Retina (tissue), 1 donor: ENCODE data around the gene SYMPK.
"Not testable (repeated sequence)": the region's sequence is repeated elsewhere in the genome, so short reads cannot be mapped to it uniquely, and the experiment has no call there.

Experiments
- DNase-seq: peaks from one replicate; pipeline ENCODE4 v3.0.0-alpha.2; 2016

The SYMPK gene

DNA sequence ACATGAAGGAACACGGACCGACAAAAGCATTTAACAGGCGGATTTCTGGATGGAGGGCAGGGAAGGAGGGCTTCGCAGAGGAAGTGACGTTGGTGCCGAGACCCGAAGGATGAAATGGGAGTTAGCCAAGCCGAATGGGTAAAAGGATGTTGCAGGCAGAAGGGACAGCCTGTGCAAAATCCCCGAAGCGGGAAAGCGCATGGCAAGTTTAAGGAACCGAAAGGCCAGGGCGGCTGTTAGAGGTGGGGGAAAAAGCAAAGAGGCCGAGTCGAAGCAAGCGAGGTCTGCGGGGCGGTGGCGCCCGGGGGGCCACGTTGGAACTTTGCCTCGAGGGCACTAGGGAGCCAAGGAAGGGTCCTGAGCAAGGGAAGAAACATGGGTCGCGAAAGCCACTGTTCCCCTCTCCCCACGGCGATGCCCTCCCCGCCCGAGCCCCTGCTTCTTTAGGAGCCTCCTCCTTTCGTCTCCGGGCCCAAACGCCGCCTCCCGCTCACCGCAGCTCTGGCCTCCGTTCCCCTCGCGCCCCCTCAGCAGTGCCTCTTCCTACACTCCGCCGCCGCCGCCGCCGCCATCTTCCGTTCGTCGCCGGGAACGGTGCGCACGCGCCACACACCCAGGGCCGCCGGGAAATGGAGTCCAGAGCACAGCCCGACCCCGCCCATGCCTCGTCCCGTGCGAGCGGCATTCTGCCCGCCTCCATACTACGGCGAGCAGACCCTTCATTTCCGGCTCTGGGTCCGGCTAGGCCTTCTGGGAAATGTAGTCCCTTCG is at the start of gene SYMPK:
SYMPK (minus strand) TSS at position 584 of the 771 bp plus-strand sequence. CDS start 8,652 bp downstream, outside the sequence.
- peak; percentile 96 for DNase-seq

DNA sequence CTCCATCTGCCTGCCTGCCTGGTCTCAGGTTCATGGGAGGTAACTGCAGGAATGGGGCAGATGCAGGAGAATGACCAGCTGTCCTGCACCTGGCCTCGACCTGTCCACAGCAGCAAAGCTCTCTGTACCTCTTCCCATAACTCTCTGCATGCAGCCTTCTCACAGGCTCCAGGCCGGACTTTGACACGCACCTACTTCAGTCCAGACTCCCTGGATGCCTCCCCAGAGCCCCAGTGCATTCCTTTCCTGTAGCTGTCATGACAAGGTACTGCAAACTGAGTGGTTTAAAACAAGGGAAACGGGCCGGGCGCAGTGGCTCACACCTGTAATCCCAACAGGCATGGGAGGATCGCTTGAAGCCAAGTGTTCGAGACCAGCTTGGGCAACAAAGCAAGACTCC is 48.3 kb upstream of the SYMPK start:
- DNase-seq: no peak

DNA sequence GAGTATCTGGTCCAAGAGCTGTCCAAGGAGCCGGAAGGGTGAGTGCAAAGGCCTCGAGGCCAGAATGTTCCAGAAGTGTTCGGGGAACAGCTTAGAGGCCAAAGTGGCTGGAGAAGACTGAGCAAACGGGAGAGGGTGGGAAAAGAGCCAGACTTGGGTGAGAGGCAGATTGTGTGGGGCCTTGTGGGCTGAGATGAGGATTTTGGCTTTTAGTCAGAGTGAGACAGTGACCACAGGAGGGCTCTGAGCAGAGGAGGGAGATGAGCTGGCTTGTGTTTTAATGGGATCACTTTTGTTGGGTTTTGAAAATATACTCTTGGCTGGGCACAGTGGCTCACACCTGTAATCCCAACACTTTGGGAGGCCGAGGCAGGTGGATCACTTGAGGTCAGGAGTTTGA is 46.0 kb upstream of the SYMPK start:
- no peak for DNase-seq

DNA sequence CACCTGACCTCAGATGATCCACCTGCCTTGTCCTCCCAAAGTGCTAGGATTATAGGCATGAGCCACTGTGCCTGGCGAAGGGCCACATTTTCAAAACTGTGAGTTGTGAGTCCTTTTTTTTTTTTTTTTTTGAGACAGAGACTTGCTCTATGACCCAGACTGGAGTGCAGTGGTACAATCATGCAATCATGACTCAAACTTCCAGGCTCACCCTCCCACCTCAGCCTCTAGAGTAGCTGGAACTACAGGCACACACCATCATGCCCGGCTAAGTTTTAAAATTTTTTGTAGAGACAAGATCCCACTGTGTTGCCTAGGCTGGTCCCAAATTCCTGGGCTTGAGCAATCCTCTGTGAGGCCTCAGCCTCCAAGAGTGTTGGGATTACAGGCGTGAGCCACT is 43.3 kb upstream of the SYMPK start:
- DNase-seq: no peak

DNA sequence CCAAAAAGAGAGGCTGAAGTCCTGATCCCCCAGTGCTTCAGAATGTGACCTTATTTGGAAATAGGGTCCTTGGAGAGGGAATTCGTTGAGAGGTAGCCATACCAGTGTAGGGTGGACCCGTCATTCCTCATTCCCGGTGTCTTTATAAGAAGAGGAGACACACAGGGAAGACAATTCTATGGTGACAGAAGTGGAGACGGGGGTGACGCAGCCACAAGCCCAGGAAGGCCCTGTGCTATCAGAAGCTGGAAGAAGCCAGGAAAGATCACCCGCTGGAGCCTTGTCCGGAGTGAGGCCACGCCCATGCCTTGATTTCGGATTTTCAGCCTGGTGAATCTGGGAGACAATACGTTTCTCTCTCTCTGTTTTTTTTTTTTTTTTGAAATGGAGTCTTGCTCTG is 42.1 kb upstream of the SYMPK start:
- no peak for DNase-seq

DNA sequence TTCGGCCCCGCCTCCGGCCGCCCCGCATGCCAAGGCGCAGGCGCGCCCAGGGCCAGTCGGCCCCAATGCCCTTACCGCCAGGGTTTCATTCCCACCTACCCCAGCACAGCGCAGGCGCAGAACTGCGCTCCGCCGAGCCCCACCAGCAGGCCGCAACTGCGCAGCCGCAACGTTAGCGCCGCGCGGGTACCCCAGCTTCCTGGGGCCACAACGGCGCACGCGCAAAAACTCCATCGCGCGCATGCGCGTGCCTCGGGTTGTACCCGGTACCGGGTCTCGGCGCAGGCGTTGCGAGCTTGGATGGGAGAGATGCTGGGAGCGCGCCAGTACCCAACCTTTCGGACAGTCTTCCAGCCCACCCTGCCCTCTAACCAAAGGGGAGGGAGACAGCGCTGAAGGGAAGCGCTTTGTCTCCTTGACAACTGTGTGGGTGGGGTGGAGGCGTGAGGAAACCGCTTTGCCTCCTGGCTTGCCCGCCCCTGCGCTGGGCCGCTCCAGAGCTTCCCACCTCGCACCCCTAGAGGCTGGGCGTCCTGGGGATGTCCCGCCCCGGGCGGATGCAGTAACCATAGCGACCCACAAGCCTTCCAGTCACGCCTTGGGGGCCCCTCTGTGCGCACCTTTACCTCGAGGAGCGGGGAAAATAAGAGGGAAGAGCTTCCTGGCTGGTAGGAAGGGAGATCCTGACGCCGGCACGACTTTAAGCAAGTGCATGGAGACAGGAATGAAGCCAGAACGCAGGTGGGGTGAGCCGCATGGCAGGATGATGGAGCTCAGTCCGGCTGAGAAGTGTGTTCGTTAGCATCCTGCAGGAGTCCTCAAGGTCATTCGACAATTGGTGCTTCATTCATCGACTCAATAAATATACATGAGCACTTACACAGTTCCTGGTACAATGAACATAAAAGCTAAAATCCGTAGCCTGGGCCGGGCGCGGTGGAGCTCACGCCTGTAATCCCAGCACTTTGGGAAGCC is 40.0 kb upstream of the SYMPK start:
- DNase-seq: peak; percentile 99

DNA sequence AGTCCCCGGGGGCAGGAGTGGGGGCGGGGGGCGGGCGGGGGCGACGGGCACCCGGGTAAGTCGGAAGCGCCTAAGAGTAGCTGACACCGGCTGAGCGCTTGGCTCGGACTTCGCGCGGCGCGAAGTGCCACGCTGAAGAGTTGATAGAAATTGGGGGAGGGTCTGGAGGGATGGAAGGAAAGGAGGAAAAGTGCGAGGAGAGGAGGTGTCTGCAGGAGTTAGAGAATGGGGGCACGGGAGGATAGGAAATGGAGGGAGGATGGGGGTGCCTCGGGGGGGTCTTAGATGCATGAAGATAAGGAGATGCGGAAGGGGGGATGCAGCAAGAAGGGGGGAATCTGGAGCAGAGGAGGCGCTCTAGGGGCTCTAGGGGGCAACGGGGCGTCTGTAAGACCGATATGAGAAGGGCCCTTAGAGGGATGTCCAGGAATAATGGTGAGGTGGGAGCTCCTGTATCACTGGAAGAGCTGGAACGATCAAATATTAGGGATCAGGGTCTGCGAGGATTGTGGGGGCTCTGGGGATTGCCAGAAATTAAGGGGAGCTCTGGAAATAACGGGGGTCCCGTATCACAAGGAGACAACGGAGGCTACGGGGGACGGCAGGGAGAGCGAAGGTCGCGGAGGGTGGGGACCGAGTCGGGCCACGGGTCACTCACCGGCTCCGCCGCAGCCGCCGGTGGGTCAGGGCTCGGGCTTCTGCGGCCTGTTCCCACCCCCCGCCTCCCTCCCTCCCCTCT is 39.1 kb upstream of the SYMPK start, which contains the start of gene MYPOP:
MYPOP (minus strand) TSS at position 702 of the 739 bp plus-strand sequence. CDS start 840 bp downstream, outside the sequence.
- DNase-seq: no peak

DNA sequence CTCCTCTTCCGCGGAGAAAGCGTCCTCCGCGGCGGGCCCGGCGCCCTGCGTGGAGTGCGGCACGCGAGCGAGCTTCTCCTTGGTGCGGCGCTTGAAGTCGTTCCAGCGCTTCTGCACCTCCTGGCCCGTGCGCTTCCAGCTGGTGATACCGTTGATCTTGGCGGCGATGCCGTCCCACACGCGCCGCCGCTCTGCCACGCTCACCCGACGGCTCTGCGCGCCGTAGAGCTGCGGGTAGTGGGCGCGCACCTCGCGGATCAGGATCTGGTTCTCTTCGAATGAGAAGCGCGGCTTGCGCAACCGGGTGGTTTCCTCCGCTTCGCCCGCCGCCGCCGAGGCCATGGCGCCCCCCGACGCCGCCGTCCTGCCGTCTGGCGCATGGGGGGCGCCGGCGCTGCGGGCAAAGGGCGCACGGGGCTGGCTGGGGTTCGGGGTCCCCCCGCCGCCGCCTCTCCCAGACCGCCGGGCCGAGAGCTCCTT is 38.5 kb upstream of the SYMPK start:
- DNase-seq: peak; percentile 55

DNA sequence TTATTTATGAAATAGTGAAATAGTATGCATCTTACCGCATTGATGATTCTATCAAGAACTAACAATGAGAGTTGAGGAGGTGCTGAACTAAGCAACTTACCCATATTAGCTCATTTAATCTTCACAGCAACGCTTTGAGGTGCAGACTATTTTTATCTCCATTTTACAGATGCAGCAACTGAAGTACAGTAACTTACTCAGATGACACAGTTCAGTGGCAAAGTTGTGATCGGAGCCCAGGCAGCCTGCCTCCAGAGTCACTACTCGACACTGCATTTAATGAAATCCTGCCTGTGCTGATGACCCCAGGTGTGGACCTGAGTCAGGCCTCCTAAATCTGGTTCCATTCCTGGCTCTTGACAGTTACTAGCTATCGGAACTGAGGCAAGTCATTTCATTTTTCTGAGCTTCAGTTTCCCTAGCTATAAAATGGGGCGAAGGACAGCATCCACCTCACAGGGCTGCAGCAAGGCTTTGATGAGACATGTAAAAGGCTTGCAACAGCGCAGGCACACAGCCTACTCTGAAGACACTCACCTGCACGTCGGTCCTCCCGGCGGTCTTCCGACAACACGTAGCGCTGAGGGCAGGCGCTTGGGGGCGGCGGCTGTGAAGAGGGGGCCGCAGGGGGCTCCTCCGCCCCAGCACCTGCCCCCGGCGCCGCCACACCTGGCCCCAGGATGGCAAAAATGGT is 37.9 kb upstream of the SYMPK start:
- DNase-seq: no peak

DNA sequence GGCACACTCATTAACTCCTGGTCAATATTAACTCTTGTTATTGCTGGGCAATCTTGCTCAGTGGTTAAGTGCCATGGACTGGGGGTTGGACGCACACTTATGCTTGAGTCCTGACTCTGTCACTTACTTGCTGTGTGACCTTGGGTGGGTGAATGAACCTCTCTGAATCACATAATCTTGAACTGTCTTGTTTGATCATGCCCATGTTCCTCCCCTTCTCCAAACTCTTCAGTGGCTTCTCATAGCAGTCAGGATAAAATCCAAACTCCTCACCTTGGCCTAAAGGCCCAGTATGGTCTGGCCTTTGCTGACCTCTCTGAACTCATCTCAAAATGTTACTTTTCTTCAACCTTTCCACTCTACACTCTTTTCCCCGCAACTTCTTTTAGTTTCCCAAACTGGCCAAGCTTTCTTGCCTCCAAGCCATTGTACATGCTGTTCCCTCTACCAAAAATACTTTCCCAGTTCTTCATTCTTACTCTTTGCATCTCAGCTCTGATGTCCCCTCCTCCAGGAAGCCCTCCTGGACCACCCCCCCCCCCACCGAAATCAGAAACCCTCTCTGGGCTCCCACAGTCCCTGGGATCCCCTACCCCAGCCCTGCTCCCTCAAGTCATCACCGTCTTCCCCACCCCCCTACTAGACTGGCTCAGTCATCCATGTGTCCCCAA is 37.1 kb upstream of the SYMPK start:
- no peak for DNase-seq

DNA sequence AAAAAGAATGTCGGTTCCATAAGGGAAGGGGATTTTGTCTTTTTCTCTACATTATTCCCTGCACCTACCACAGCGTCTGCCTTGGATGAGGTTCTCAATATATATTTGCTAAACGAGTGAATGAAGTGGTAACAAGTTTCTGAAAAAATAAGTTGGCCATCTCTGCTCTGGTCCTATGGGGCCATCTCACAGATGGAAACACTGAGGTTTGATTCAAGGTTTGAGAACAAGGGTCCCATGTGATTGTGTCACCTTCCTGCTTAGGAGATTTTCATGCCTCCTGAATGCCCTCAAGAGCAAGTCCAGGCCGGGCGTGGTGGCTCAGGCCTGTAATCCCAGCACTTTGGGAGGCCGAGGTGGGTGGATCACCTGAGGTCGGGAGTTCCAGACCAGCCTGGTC is 36.3 kb upstream of the SYMPK start:
- DNase-seq: no peak

DNA sequence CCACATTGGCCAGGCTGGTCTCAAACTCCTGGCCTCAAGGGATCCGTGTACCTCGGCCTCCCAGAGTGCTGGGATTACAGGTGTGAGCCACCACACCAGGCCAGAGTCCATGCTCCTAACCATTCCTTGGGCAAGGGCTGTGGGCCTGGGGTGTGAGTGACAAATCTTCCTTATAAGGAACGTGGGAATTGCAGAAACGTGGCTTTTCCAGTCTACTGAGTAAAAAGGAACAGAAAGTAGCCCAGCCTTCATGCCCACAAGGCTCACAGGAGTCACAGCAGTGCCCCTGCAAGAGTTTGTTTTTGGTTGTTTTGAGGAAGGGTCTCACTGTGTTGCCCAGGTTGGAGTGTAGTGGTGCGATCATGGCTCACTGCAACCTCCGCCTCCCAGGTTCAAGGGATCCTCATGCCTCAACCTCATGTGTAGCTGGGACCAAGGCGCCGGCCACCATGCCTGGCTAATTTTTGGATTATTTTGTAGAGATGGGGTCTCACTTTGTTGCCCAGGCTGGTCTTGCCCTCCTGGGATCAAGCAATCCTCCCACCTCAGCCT is 34.4 kb upstream of the SYMPK start:
- no peak for DNase-seq

DNA sequence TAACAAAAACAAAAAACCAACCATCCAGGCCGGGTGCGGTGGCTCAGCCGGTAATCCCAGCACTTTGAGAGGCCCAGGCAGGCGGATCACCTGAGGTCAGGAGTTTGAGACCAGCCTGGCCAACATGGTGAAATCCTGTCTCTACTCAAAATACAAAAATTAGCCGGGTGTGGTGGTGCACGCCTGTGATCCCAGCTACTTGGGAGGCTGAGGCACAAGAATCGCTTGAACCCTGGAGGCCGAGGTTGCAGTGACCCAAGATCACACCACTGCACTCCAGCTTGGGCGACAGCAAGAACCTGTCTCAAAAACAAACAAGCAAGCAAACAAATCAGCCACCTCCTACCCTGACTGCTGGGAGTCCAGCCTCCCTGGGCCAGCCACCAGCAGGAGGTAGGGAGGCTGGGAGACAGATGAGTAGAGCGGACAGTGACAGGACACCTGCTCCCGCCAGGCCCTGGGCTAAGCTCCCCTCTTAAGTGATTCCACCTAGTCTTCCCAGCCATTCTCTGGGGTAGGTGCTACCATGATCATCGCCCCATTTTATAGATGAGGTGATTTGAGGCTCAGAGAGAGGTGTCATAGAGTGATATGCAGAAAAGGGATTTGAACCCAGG is 33.1 kb upstream of the SYMPK start:
- DNase-seq: not testable (repeated sequence)

DNA sequence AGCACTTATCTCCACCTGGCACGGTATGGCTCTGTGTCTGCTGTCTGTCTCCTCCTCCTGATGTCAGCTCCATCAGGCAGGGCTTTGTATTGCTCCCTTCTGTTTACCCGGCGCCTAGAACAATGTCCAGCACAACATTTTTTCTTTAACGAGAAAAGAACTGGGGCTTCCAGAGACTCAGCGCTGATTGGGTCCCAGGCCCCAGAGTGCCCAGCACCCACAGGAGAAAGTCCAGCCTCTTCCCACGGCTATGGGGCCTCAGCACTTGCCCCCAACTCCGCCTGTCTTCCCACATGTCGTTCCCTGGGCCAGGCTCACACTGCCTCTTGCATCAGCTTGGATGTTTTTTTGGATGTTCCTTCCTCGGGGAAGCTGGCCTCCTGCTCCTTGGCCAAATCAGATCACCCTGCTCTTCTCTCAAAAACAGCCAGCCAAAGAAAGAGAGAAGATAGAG is 32.6 kb upstream of the SYMPK start:
- DNase-seq: no peak

DNA sequence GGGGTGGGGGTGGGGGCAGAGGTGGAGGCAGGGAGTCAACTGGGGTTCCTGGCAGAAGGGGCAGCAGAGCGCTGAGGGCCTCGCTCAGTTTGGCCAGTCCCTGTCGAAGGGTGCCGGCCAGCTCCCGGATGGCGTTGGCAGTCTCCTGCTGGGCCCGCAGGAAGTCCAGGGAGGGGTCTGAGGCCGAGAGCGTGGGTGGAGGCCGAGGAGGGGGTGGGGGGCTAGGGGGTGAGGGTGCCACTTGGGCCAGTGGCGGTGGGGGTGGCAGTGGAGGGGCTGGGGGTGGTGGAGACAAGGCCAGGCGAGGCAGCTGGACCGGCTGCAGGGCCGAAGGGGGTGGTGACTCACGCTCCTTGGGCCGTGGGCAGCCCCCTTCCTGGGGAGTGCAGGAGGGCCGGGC is 27.9 kb upstream of the SYMPK start:
- no peak for DNase-seq

DNA sequence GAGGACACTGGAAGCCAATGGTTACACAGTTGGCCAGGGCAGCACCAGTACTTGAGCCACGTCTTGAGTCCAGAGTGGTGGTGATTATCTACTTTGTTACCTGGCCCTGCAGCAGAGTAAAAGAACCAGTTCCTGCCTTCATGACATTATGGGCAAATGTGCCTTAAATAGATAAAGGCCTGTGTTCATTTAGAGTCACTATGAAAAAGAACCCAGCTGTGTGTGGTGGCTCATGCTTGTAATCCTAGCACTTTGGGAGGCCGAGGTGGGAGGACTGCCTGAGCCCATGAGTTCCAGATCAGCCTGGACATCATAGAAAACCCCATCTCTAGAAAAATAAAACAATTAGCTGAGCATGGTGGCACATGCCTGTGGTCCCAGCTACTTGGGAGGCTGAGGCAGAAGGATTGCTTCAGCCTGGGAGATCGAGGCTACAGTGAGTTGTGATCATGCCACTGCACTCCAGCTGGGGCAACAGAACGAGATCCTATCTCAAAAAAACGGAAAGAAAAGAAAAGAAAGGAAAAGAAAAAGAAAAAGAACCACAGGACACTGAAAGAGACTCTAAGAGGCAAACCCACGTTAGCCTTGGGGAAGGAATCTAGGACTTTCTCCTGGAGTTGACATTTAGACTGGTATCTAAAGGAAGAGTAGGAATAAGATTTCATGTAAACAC is 26.4 kb upstream of the SYMPK start:
- no peak for DNase-seq

DNA sequence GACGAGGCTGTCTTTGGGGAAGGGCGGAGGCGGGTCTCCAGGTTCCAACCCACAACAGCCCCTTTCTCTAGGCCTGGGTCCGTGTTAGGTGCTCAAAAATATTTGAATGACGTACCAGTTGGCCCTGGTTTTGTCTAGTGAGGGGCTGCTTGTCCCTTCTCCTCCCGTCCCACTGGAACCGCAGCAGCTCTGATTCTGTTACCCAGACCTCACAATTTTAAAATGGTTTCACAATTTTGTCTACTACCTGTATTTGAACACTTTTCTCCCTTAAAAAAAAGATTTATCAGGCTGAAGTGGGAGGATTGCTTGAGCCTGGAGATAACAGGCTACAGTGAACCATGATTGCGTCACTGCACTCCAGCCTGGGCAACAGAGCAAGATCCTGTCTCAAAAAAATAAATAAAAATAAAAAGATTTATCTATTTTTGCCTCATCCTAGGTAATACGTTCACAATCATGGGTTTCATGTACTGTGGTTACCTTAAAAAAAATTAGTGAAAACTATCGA is 24.3 kb upstream of the SYMPK start:
- DNase-seq: no peak

DNA sequence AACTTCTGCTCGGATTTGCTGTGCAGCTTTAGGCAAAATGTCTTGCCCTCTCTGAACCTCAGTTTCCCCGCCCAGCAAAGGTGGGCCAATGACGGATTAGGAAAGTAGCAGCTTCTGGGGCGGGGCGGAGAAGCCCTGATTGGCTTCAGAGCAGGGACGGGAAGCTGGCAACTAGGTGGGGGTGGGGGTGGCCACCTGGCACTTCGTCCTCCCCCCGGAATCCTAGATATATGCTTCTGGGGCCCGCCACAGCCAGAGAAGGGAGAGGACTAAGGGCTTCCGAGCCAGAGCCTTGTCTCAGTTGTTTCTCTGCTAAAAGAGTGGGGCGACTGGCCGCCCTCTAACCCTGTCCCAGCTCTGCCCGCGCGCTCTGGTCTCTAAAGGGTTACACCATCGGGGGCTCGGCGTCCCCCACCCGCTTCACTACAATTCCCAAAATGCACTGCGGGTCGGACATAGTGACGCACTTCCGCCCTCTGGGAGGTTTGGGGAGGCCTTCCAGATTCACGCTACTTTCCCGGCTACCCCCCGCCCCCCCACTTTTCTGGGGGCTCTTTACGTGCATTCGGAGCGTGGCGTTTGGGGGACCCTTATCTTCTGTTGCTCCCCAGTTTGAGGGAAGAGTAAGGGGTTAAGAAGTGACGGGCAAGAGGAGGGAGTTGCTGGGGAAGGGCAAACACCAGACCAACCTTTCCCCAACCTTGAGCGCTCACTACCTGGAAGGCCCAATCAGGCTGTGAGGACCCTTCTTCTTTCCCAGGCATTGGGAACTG is 23.7 kb upstream of the SYMPK start:
- DNase-seq: peak; percentile 96
